HepG2 (cell line): ENCODE measurements around the gene PRKAR2B. TPM values are rescaled to one million over a fixed set of nuclear protein-coding genes. Genes with fewer than 3 reads are reported as not detected.

Experiments used
- CEBPZ ChIP-seq: IDR thresholded peaks from 2 replicates; pipeline ENCODE4 v1.6.1; 2012; ENCODE audit warnings: low read length, improper control_type of control experiment
- HMGXB3 ChIP-seq: sonication (generic); formaldehyde crosslinking; IDR thresholded peaks from 2 replicates; pipeline ENCODE4 v1.4.0; 2020; ENCODE audit warnings: missing genetic modification reagents, borderline replicate concordance
- ZHX2 ChIP-seq, 2 experiments: sonication (generic) in 1 of 2; formaldehyde crosslinking in 1 of 2; IDR thresholded peaks; 2 replicates each; pipeline versions ENCODE4 v1.6.1 to v1.9.0; 2014 to 2022; ENCODE audit warnings: antibody characterized with exemption in 1 of 2, borderline replicate concordance in 1 of 2, inconsistent platforms in 1 of 2, low read depth in 1 of 2, missing genetic modification reagents in 1 of 2
- ZNF143 ChIP-seq: sonication (generic); formaldehyde crosslinking; IDR thresholded peaks from 2 replicates; pipeline ENCODE4 v1.4.0; 2020; ENCODE audit warnings: missing genetic modification reagents
- ZNF850 ChIP-seq: sonication (generic); formaldehyde crosslinking; conservative IDR thresholded peaks from 2 replicates; pipeline ENCODE4 v1.9.0; 2021; ENCODE audit warnings: mild to moderate bottlenecking, missing genetic modification reagents
- polyA plus RNA-seq, 8 experiments: library from polyadenylated mRNA; depleted of rRNA in 3 of 8; stranded (reverse) in 7 of 8; unstranded in 1 of 8; fragments of >200 nt; fragmentation: Illumina TruSeq in 4 of 8; extraction: Trizol in 4 of 8; gene quantifications; 2 replicates each; pipeline versions ENCODE4 v1.2.1 to v1.2.3, GENCODE V29; 2011 to 2016; ENCODE audit warnings: low read depth in 4 of 8, missing spikeins in 1 of 8, mixed read lengths in 1 of 8; ENCODE audit not compliant: insufficient read depth in 1 of 8
- total RNA-seq, 5 experiments: library from RNA; depleted of rRNA; stranded (reverse); fragments of >200 nt; fragmentation: Illumina TruSeq; extraction: Trizol; gene quantifications; 2 replicates each; pipeline ENCODE4 v1.2.3, GENCODE V29; 2016; ENCODE audit warnings: low read depth in 1 of 5

Gene PRKAR2B
- total and polyA plus RNA-seq, 2 of the 13 experiments (the other 11 are each of a cell fraction or from before 2014, with no cell fraction given), result not detected

GRCh38 chr7:107169120-107170050 lies 124.9 kb downstream of the PRKAR2B start (continued):
- no peak for TF ChIP-seq CEBPZ
- no peak for TF ChIP-seq ZHX2 (IDR thresholded peaks at IDR 0.05; ENCODE audit: low read depth)
- no peak; the same call in 1 of the 2 replicates for TF ChIP-seq ZHX2 (CRISPR knock-in tag; IDR thresholded peaks at IDR 0.05; ENCODE audit: borderline replicate concordance)
- peak; percentile 73 for TF ChIP-seq ZNF143 (CRISPR knock-in tag)
- TF ChIP-seq ZNF850 (CRISPR knock-in tag), result no peak
- 0 out of 2 replicates have a peak, but pooled peaks have one; percentile 42 for TF ChIP-seq HMGXB3 (CRISPR knock-in tag)
